Activated CD8-positive, alpha-beta memory T cell treated with anti-CD3 and anti-CD28 coated beads for 1 hour (primary cell): ENCODE results near the gene PXDN.

Experiments used
- DNase-seq, 2 donors: peaks; one replicate each; pipeline ENCODE4 v3.0.0-alpha.2; 2020; ENCODE audit warnings: low read depth in 1 of 2; ENCODE audit errors: extremely low read depth in 1 of 2

PXDN gene

GRCh38 chr2:1651121-1652033 lies 92.9 kb downstream of the PXDN start:
- DNase-seq = no peak

GRCh38 chr2:1650085-1650872 lies 94.0 kb downstream of the PXDN start:
- DNase-seq = no peak

- no peak for DNase-seq
Measured at GRCh38 chr2:1649103-1650084, 94.9 kb downstream of the PXDN start.

GRCh38 chr2:1648241-1649102 lies 95.8 kb downstream of the PXDN start:
- no peak for DNase-seq

GRCh38 chr2:1647417-1648240 lies 96.7 kb downstream of the PXDN start:
- no peak for DNase-seq

GRCh38 chr2:1645761-1646476 lies 98.4 kb downstream of the PXDN start:
- no peak for DNase-seq

GRCh38 chr2:1644427-1644826 lies 99.9 kb downstream of the PXDN start:
- DNase-seq = no peak

GRCh38 chr2:1642993-1643619 lies 101.2 kb downstream of the PXDN start:
- no peak for DNase-seq

GRCh38 chr2:1642066-1642861 lies 102.1 kb downstream of the PXDN start:
- DNase-seq = no peak

- no peak for DNase-seq
Measured at GRCh38 chr2:1641523-1641922, 102.8 kb downstream of the PXDN start.

- no peak for DNase-seq
Measured at GRCh38 chr2:1640301-1641135, 103.8 kb downstream of the PXDN start.

- no peak for DNase-seq
Measured at GRCh38 chr2:1639086-1639858, 105.0 kb downstream of the PXDN start.

- DNase-seq = no peak
Measured at GRCh38 chr2:1638281-1638860, 105.9 kb downstream of the PXDN start.

- no peak for DNase-seq
Measured at GRCh38 chr2:1636791-1637415, 107.4 kb downstream of the PXDN start.

GRCh38 chr2:1635823-1636222 lies 108.5 kb downstream of the PXDN start:
- no peak for DNase-seq
